Spleen (tissue), 11 donors: ENCODE measurements around the gene ZGPAT. TPM values are rescaled to one million over a fixed set of nuclear protein-coding genes. Genes with fewer than 3 reads are reported as not detected.

Experiments used
- DNase-seq: peaks from one replicate; pipeline ENCODE4 v3.0.0-alpha.2; 2020
- H3K27ac ChIP-seq, 8 donors: fragments of 200-600 bp; sonication (generic) in 7 of 8; 1 replicate in 4 of 8; 2 replicates in 4 of 8; pipeline versions ENCODE4 v1.5.0 to v1.8.0; 2016 to 2021; ENCODE audit warnings: inconsistent platforms in 4 of 8, mild to moderate bottlenecking in 4 of 8, moderate library complexity in 1 of 8
- H3K27me3 ChIP-seq, 7 donors: fragments of 200-600 bp; sonication (generic) in 6 of 7; replicated peaks in 1 of 7; 1 replicate in 4 of 7; 2 replicates in 3 of 7; pipeline versions ENCODE4 v1.5.0 to v1.8.0; 2016 to 2021; ENCODE audit warnings: inconsistent platforms in 3 of 7, mild to moderate bottlenecking in 1 of 7
- H3K36me3 ChIP-seq, 6 donors: fragments of 200-600 bp; sonication (generic) in 5 of 6; 1 replicate in 4 of 6; 2 replicates in 2 of 6; pipeline versions ENCODE4 v1.5.0 to v1.8.0; 2016 to 2021; ENCODE audit warnings: inconsistent platforms in 2 of 6
- H3K4me1 ChIP-seq, 6 donors: fragments of 200-600 bp; sonication (generic) in 5 of 6; 1 replicate in 3 of 6; 2 replicates in 3 of 6; pipeline versions ENCODE4 v1.5.0 to v1.8.0; 2016 to 2021; ENCODE audit warnings: inconsistent platforms in 3 of 6
- H3K4me3 ChIP-seq, 8 donors: fragments of 200-600 bp; sonication (generic) in 7 of 8; 1 replicate in 4 of 8; 2 replicates in 4 of 8; pipeline versions ENCODE4 v1.5.0 to v1.8.0; 2016 to 2021; ENCODE audit warnings: inconsistent platforms in 4 of 8, mild to moderate bottlenecking in 4 of 8, moderate library complexity in 2 of 8
- H3K9me3 ChIP-seq, 8 donors: fragments of 200-600 bp; sonication (generic) in 7 of 8; 1 replicate in 4 of 8; 2 replicates in 4 of 8; pipeline versions ENCODE4 v1.5.0 to v1.8.0; 2016 to 2021; ENCODE audit warnings: inconsistent platforms in 4 of 8
- CTCF ChIP-seq, 11 experiments: fragments of 200-600 bp in 7 of 11; fragments of 450-650 bp in 4 of 11; sonication (generic) in 4 of 11; IDR thresholded peaks in 8 of 11; conservative IDR thresholded peaks in 3 of 11; 1 replicate in 7 of 11; 2 replicates in 4 of 11; pipeline versions ENCODE4 v1.4.0 to v1.8.0; 2016 to 2021; ENCODE audit warnings: antibody characterized with exemption in 11 of 11, inconsistent platforms in 4 of 11, mild to moderate bottlenecking in 1 of 11
- POLR2A ChIP-seq, 3 donors: fragments of 450-650 bp; IDR thresholded peaks; one replicate each; pipeline ENCODE4 v1.5.1; 2017; ENCODE audit warnings: antibody characterized with exemption in 3 of 3, mild to moderate bottlenecking in 1 of 3
- POLR2AphosphoS5 ChIP-seq, 3 donors: sonication (generic); formaldehyde crosslinking; IDR thresholded peaks; one replicate each; pipeline ENCODE4 v1.5.1; 2017; ENCODE audit warnings: antibody characterized with exemption in 3 of 3
- WGBS, 5 donors: extraction: QIAGEN DNeasy Blood & Tissue Kit in 3 of 5; methylation state at CpG; one replicate each; pipeline versions ENCODE4 v1.1.5 to v1.1.7; 2013 to 2018; 5-methylcytosine and 5-hydroxymethylcytosine counted together
- intact Hi-C: fragments of 100-400 bp; cut with DNase I; formaldehyde crosslinking; loops from one replicate; pipeline ENCODE4 v1.15.0; 2023; ENCODE audit warnings: low total_unique reads
- polyA plus RNA-seq, 3 donors: library from polyadenylated mRNA; stranded (reverse); fragments of 200-250 nt; gene quantifications; one replicate each; pipeline ENCODE4 v1.2.1, GENCODE V29; 2013
- total RNA-seq, 7 donors: library from RNA; depleted of rRNA in 3 of 7; stranded (reverse); fragments of >200 nt in 3 of 7; fragmentation: NEBNext Ultra II Directional in 4 of 7; extraction: Animal tissue kit (Norgen Biotek cat#: 25700) in 4 of 7; gene quantifications; one replicate each; pipeline versions ENCODE4 v1.1.0 to v1.2.1, GENCODE V29; 2016 to 2021
- donor health status: healthy with polysubstance abuse.
- donor health status: DM: no; HTN: no; CAD: no; lungs with moderate emphysema.
- donor health status: DM: no; HTN: no; CAD: no.
- donor health status: Bipolar disorder and iron deficiency.
- donor health status: healthy.
- donor health status: DM: no; HTN: no; CAD: no.
- donor health status: DM: yes; HTN: yes; CAD: no.

Gene ZGPAT
- total and polyA plus RNA-seq, 10 donors = 23.6 to 72.8 (median 38.2) TPM

GRCh38 chr20:63748934-63749270, 41.1 kb downstream of the ZGPAT start:
- Histone ChIP-seq H3K9me3 (no peaks in the 10 kb centered on the region), H3K36me3 (peaks cover 0 to 73% (median 11%) of the 10 kb centered on the region in 6 donors), H3K4me3 (no peak overlapping the region), H3K4me1 (peaks cover 0 to 68% (median 31%) of the 10 kb centered on the region in 6 donors), H3K27ac (peak overlapping the region in 5 of 8 donors; percentile 22 to 79 (median 59)), H3K27me3 (no peaks in the 10 kb centered on the region)
- intact Hi-C loops = no loop called here
- 82 to 91% (median 88%) methylated on average over 11 of the region's 11 CpGs for WGBS, 5 donors
- no peak for DNase-seq
- TF ChIP-seq CTCF (IDR thresholded peaks at IDR 0.05 in 8 of 11, conservative IDR thresholded peaks at IDR 0.05 in 3 of 11) = no peak
- TF ChIP-seq POLR2A (IDR thresholded peaks at IDR 0.05) = no peak
- TF ChIP-seq POLR2AphosphoS5 (IDR thresholded peaks at IDR 0.05) = no peak

- peak in 2 of 3 donors; percentile 58 to 61 for TF ChIP-seq POLR2AphosphoS5 (IDR thresholded peaks at IDR 0.05)
- no peak for TF ChIP-seq CTCF (IDR thresholded peaks at IDR 0.05 in 8 of 11, conservative IDR thresholded peaks at IDR 0.05 in 3 of 11)
- TF ChIP-seq POLR2A (IDR thresholded peaks at IDR 0.05) = no peak
- Histone ChIP-seq H3K9me3 (no peaks in the 10 kb centered on the region), H3K4me1 (peaks cover 0 to 63% (median 30%) of the 10 kb centered on the region in 6 donors), H3K4me3 (no peak overlapping the region), H3K27me3 (no peaks in the 10 kb centered on the region), H3K36me3 (peaks cover 0 to 66% (median 11%) of the 10 kb centered on the region in 6 donors), H3K27ac (peak overlapping the region in 6 of 8 donors; percentile 20 to 88 (median 73))
- intact Hi-C loops = no loop called here
- peak; percentile 82 for DNase-seq
- WGBS, 5 donors = 75 to 89% (median 80%) methylated on average over 16 of the region's 16 CpGs
Observed at GRCh38 chr20:63749597-63750508, 42.0 kb downstream of the ZGPAT start.

- Histone ChIP-seq H3K9me3 (no peaks in the 10 kb centered on the region), H3K4me3 (peak overlapping the region in 1 of 8 donors; percentile 35), H3K27me3 (no peaks in the 10 kb centered on the region), H3K4me1 (peaks cover 0 to 70% (median 38%) of the 10 kb centered on the region in 6 donors), H3K36me3 (peaks cover 0 to 60% (median 10%) of the 10 kb centered on the region in 6 donors), H3K27ac (peak overlapping the region; percentile 4 to 88 (median 64))
- WGBS, 5 donors = 53 to 68% (median 62%) methylated on average over 20 to 26 of the region's 26 CpGs
- intact Hi-C loops = no loop called here
- TF ChIP-seq POLR2A (IDR thresholded peaks at IDR 0.05) = no peak
- TF ChIP-seq POLR2AphosphoS5 (IDR thresholded peaks at IDR 0.05) = peak in 2 of 3 donors; percentile 16 to 35
- no peak for TF ChIP-seq CTCF (IDR thresholded peaks at IDR 0.05 in 8 of 11, conservative IDR thresholded peaks at IDR 0.05 in 3 of 11)
- DNase-seq = peak; percentile 83
Observed at GRCh38 chr20:63750807-63751470, 43.1 kb downstream of the ZGPAT start.
